CD4-positive, alpha-beta memory T cell (primary cell): ENCODE data around the gene EBNA1BP2. TPM values are rescaled to one million over a fixed set of nuclear protein-coding genes. Genes with fewer than 3 reads are reported as not detected.
A peak's percentile ranks its signal among the peaks of the same experiment; 100 is the strongest.
"Not testable (repeated sequence)": the region's sequence is repeated elsewhere in the genome, so short reads cannot be mapped to it uniquely, and the experiment has no call there.

Experiments
- CTCF ChIA-PET: fragments of 350-600 bp; sonication (Branson Sonifier 250); formaldehyde crosslinking; loops from one replicate; lab custom pipeline; 2021; ENCODE audit warnings: inconsistent platforms; ENCODE audit not compliant: partially characterized antibody; lab: Charles Lee
- POLR2A ChIA-PET: fragments of 350-600 bp; sonication (Branson Sonifier 250); formaldehyde crosslinking; loops from one replicate; lab custom pipeline; 2021; ENCODE audit not compliant: partially characterized antibody; lab: Charles Lee
- DNase-seq, 5 donors: peaks; one replicate each; pipeline versions ENCODE4 v3.0.0 to v3.0.0-alpha.2; 2020 to 2022; ENCODE audit warnings: mixed read lengths in 1 of 5
- H3K27ac ChIP-seq: one replicate; pipeline ENCODE4 v1.7.0; 2013; ENCODE audit warnings: low read depth, low read length
- H3K27me3 ChIP-seq: 2 replicates; pipeline ENCODE4 v1.7.0; 2013; ENCODE audit warnings: mild to moderate bottlenecking, low read length, moderate library complexity; ENCODE audit not compliant: insufficient read depth
- H3K36me3 ChIP-seq: 2 replicates; pipeline ENCODE4 v1.7.0; 2013; ENCODE audit warnings: mild to moderate bottlenecking, low read length, moderate library complexity; ENCODE audit not compliant: insufficient read depth
- H3K4me1 ChIP-seq: 2 replicates; pipeline ENCODE4 v1.7.0; 2013; ENCODE audit warnings: mild to moderate bottlenecking, low read length, moderate library complexity; ENCODE audit not compliant: insufficient read depth
- H3K4me3 ChIP-seq, 2 donors: one replicate each; pipeline ENCODE4 v1.7.0; 2013; ENCODE audit warnings: low read length in 2 of 2, mild to moderate bottlenecking in 1 of 2
- H3K9me3 ChIP-seq, 2 donors: one replicate each; pipeline ENCODE4 v1.7.0; 2013; ENCODE audit warnings: low read length in 2 of 2, control low read depth in 1 of 2; ENCODE audit not compliant: control insufficient read depth in 1 of 2
- H3K27ac Mint-ChIP-seq, 7 donors: one replicate each; pipeline ENCODE4 v1.8.0; 2020 to 2021; ENCODE audit warnings: mixed read lengths in 7 of 7, mild to moderate bottlenecking in 6 of 7, inconsistent platforms in 3 of 7, moderate library complexity in 3 of 7
- H3K27me3 Mint-ChIP-seq, 2 donors: one replicate each; pipeline ENCODE4 v1.8.0; 2020 to 2021; ENCODE audit warnings: mixed read lengths in 2 of 2
- H3K36me3 Mint-ChIP-seq, 2 donors: one replicate each; pipeline ENCODE4 v1.8.0; 2020 to 2021; ENCODE audit warnings: mixed read lengths in 2 of 2, inconsistent platforms in 1 of 2, mild to moderate bottlenecking in 1 of 2
- H3K4me1 Mint-ChIP-seq, 4 donors: one replicate each; pipeline ENCODE4 v1.8.0; 2020 to 2021; ENCODE audit warnings: mixed read lengths in 4 of 4, mild to moderate bottlenecking in 1 of 4
- H3K4me3 Mint-ChIP-seq, 8 donors: one replicate each; pipeline ENCODE4 v1.8.0; 2020 to 2021; ENCODE audit warnings: mixed read lengths in 8 of 8, mild to moderate bottlenecking in 7 of 8, moderate library complexity in 6 of 8, inconsistent platforms in 3 of 8
- H3K9me3 Mint-ChIP-seq, 8 donors: one replicate each; pipeline ENCODE4 v1.8.0; 2020 to 2021; ENCODE audit warnings: mixed read lengths in 8 of 8, mild to moderate bottlenecking in 5 of 8, inconsistent platforms in 3 of 8, moderate library complexity in 1 of 8
- intact Hi-C: fragments of 100-400 bp; cut with micrococcal nuclease; formaldehyde crosslinking; loops from one replicate; pipeline ENCODE4 v1.15.1; 2023
- microRNA-seq: library from miRNA; unstranded; fragments of <30 nt; microRNA quantifications from one replicate; pipeline ENCODE4 v1.2.0, GENCODE V29; 2021; ENCODE audit warnings: borderline replicate concordance, borderline number of aligned reads, borderline microRNAs expressed, mixed read lengths
- polyA plus RNA-seq, 2 donors: library from polyadenylated mRNA; unstranded; fragments of 300-500 nt; fragmentation: Illumina TruSeq; gene quantifications; one replicate each; pipeline ENCODE4 v1.2.3, GENCODE V29; 2021
- total RNA-seq, 2 experiments: library from RNA; stranded (reverse); gene quantifications; one replicate each; pipeline ENCODE4 v1.2.3, GENCODE V29; 2021

Gene EBNA1BP2
- total and polyA plus RNA-seq, 4 experiments from 2014 or later, result 23.6 to 72.2 (median 42.2) TPM

DNA sequence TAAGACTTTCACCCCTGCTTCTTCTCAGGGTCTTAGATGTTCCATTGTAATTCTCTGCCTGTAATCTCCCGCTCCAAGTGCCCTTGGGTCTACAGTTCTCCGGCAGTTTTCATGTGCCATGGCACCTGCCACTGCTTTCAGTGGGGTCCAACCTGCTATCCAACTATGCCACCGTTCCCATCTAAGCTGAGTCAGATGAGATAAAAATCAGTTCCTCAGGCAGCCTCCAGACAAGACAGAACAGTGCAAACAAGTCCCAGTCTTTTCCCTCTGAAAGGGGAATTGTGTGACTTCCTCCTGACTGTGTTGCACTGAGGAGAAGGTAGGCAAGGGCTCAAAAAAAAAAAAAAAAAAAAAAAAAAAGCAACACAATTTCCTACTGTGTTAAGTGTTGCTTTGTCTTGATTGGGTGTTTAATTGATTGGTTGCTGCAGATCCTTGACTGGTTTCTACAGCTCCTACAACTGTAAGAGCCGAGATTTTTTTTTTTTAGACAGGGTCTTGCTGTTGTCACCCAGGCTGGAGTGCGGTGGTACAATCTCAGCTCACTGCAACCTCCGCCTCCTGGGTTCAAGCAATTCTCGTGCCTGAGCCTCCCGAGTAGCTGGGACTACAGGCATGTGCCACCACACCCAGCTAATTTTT is 50.7 kb downstream of the EBNA1BP2 start:
- no peaks in the 10 kb centered on the region for H3K4me1 ChIP-seq
- Mint-ChIP-seq H3K27ac (no peak overlapping the region), H3K4me3 (no peak overlapping the region), H3K4me1 (peaks cover 0 to 3% (median 0%) of the 10 kb centered on the region in 4 donors), H3K27me3 (peaks cover 7 to 18% of the 10 kb centered on the region in 2 donors), H3K36me3 (no peaks in the 10 kb centered on the region), H3K9me3 (peaks cover 0 to 2% (median 0%) of the 10 kb centered on the region in 8 donors)
- no peaks in the 10 kb centered on the region for H3K27me3 ChIP-seq
- H3K4me3 ChIP-seq, result no peak overlapping the region
- intact Hi-C loops, result no loop called here
- H3K9me3 ChIP-seq, result no peaks in the 10 kb centered on the region
- H3K36me3 ChIP-seq, result no peaks in the 10 kb centered on the region
- ChIA-PET POLR2A (no interaction called here), CTCF (no interaction called here)
- no peak for DNase-seq
- H3K27ac ChIP-seq, result no peak overlapping the region

DNA sequence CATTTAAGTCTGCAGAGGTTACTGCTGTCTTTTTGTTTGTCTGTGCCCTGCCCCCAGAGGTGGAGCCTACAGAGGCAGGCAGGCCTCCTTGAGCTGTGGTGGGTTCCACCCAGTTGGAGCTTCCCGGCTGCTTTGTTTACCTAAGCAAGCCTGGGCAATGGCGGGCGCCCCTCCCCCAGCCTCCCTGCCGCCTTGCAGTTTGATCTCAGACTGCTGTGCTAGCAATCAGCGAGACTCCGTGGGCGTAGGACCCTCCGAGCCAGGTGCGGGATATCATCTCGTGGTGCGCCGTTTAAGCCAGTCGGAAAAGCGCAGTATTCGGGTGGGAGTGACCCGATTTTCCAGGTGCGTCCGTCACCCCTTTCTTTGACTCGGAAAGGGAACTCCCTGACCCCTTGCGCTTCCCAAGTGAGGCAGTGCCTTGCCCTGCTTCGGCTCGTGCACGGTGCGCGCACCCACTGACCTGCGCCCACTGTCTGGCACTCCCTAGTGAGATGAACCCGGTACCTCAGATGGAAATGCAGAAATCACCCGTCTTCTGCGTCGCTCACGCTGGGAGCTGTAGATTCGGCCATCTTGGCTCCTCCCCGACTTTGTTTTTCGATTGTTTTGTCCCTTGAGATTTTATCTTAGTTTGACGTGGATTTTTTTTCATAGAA is 52.0 kb downstream of the EBNA1BP2 start:
- H3K36me3 ChIP-seq, DNase-seq, H3K4me1 Mint-ChIP-seq, H3K36me3 Mint-ChIP-seq, H3K27me3 ChIP-seq, H3K9me3 ChIP-seq, CTCF ChIA-PET, H3K27ac Mint-ChIP-seq, H3K27ac ChIP-seq, intact Hi-C loops, POLR2A ChIA-PET, H3K9me3 Mint-ChIP-seq, H3K4me3 ChIP-seq, H3K4me1 ChIP-seq: not testable (repeated sequence)
- peaks cover 6 to 18% of the 10 kb centered on the region in 2 donors for H3K27me3 Mint-ChIP-seq
- peak overlapping the region in 2 of 8 donors; percentile 61 to 70 for H3K4me3 Mint-ChIP-seq

Small RNAs within 50 kb of the gene (microRNA-seq; reads per million reads assigned to microRNA genes)
- gene MIR6733, result 1.4 reads per million

Other genes starting within 250 kb of the EBNA1BP2 start
- gene SLC2A1, start 213.4 kb downstream of the EBNA1BP2 start, total RNA-seq, result 10 to 100 TPM; 57.5 to 58.4 TPM
- gene SLC2A1, start 213.4 kb downstream of the EBNA1BP2 start, polyA plus RNA-seq, result 10 to 100 TPM; 22.7 to 29.9 TPM
- not detected for gene CFAP57, start within 50 bp of the EBNA1BP2 start, total RNA-seq
- under 1 TPM in 1 of 2 donors, not detected in 1; 0.07 TPM for gene CFAP57, start within 50 bp of the EBNA1BP2 start, polyA plus RNA-seq
- gene TMEM125, start 97.7 kb upstream of the EBNA1BP2 start, total RNA-seq, result not detected
- not detected for gene TMEM125, start 97.7 kb upstream of the EBNA1BP2 start, polyA plus RNA-seq
- not detected for gene C1orf210, start 113.3 kb upstream of the EBNA1BP2 start, total RNA-seq
- gene C1orf210, start 113.3 kb upstream of the EBNA1BP2 start, polyA plus RNA-seq, result not detected
- not detected for gene TIE1, start 128.7 kb upstream of the EBNA1BP2 start, total RNA-seq
- gene TIE1, start 128.7 kb upstream of the EBNA1BP2 start, polyA plus RNA-seq, result not detected
- not detected for gene MPL, start 165.5 kb upstream of the EBNA1BP2 start, total RNA-seq
- not detected for gene MPL, start 165.5 kb upstream of the EBNA1BP2 start, polyA plus RNA-seq
- under 1 TPM in 1 of 2 experiments, not detected in 1; 0.32 TPM for gene CDC20, start 186.7 kb upstream of the EBNA1BP2 start, total RNA-seq
- gene CDC20, start 186.7 kb upstream of the EBNA1BP2 start, polyA plus RNA-seq, result under 1 TPM in 1 of 2 donors, not detected in 1; 0.14 TPM
- gene ELOVL1, start 195.7 kb upstream of the EBNA1BP2 start, total RNA-seq, result 10 to 100 TPM; 45.3 to 46.0 TPM
- 10 to 100 TPM; 86.4 to 99.3 TPM for gene ELOVL1, start 195.7 kb upstream of the EBNA1BP2 start, polyA plus RNA-seq
- gene MED8, start 217.5 kb upstream of the EBNA1BP2 start, total RNA-seq, result 10 to 100 TPM; 34.0 to 35.6 TPM
- 10 to 100 TPM; 36.1 to 42.3 TPM for gene MED8, start 217.5 kb upstream of the EBNA1BP2 start, polyA plus RNA-seq
- gene SZT2, start 217.6 kb upstream of the EBNA1BP2 start, total RNA-seq, result 100 to 1,000 TPM; 135 to 153 TPM
- 1 to 10 TPM in 1 of 2 donors, under 1 TPM in 1; 0.69 to 8.9 TPM for gene SZT2, start 217.6 kb upstream of the EBNA1BP2 start, polyA plus RNA-seq